Colon (tissue), 2 donors: ENCODE results near the gene SPG7.
"Not testable (repeated sequence)": the region's sequence is repeated elsewhere in the genome, so short reads cannot be mapped to it uniquely, and the experiment has no call there.

Experiments used
- FAIRE-seq: peaks from 2 replicates; lab custom pipeline; 2012; peaks lifted over from hg19 to GRCh38; lab: Jason Lieb, UNC
- donor health status: control.
- donor health status: control.

Gene SPG7

DNA sequence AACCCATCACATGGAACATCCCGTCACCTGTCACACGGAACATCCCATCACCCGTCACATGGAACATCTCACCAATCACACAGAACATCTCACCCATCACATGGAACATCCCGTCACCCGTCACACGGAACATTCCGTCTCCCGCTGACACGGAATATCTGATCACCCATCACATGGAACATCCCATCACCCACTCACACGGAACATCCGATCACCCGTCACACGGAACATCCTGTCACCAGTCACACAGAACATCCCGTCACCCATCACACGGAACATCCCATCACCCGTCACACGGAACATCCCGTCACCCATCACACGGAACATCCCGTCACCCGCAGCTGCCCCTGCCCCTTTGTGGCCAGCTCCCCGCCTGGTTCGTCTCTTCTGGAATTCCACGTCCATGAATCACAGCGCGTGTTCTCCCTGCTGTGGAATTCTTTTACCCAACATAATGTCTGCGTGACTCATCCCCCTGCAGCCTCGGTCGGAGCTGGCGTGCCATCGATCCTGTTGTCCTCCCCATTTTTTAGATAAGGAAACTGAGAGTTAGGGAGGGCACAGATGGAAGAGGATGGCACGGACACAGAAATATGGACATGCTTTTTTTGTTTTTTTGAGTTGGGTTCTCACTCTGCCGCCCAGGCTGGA is 73.0 kb downstream of the SPG7 start:
- no peak for FAIRE-seq

DNA sequence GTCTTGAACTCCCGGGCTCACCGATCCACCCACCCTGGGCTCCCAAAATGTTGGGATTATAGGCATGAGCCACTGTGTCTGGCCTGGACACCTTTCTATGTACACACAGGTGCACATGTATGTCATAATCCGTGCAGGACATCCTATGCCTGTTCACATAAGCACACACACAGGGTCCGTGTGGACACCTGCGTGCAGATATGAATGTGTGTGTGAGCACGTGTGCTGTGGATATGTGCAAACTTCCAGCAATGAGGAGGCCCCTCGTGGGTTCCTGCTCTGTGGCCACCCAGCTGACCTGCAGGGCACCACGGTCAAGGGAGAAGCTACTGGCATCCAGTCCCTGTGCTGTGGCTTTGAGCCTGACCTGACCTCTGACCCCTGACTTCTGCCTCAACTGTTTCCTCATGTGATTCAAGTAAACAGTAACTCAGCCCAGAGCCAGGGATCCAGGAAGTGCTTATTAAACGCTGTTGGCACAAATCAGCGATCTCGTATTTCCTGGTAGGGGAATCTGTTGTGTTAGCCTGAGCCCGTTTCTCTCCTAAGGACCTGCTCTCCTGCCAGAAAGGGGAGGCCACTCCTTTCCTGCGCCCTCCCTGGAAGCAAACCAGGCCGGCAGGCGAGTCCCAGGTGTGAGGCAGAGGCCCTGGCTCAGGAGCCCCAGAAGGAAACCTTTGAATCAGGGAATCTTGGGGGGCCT is 73.8 kb downstream of the SPG7 start:
- FAIRE-seq: no peak

DNA sequence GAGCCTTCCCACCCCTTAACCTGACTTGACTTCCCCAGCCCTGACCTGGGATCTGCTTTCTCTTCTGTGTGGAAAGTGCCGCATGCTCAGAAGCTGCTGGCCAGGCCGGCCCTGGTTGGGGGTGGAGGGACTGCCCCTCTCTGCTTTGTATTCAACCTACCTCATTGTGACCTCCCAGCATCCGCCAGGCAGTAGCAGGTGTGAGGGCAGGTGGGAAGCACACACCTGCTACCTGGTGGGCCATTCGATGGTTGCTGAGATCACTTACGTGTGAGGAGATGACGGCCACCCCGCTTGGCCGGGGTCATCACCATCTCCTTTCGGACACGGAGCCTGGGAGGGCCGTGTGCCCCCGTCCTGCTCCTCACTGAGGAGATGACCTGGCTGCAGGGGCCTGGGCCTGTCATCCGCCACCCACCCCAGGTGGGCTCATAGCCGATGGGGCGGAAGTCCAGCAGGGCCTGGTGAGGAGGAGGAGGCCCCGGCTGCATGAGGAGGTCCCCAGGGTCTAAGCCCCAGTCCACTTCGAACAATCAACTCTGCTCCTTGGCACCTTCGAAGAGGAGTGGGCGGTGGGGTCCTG is 74.5 kb downstream of the SPG7 start:
- FAIRE-seq: no peak

DNA sequence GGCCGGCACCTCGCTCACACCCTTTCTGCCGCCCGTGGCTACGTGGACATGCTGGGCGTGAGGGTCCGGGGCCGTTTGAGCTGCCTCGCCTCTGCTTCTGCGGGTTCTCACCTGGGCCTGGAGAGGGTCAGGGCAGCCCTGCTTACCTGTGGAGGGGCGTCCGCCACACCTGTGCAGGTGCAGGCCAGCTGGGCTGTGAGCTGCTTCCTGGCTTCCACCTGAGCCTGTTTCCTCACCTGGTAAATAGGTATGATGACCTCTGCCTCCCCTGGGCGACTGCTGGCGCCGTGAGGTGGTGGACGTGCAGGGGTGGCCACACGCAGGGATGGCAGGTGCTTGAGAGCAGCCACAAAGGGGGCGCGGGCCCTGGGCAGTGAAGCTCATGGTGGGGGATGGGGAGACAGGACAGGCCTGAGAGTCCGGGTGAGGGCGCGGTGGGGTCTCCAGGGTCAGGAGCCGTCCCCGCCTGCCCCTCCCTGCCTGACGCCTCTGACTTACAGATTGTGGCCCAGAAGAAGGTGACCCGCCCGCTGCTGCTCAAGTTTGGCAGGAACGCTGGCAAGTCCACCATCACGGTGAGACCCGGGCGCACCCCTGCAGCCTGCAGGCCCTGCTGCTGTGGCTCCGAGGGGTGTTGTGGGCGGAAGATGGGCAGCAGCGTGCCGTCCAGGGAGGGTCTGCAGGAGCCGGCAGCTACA is 75.1 kb downstream of the SPG7 start:
- no peak for FAIRE-seq

DNA sequence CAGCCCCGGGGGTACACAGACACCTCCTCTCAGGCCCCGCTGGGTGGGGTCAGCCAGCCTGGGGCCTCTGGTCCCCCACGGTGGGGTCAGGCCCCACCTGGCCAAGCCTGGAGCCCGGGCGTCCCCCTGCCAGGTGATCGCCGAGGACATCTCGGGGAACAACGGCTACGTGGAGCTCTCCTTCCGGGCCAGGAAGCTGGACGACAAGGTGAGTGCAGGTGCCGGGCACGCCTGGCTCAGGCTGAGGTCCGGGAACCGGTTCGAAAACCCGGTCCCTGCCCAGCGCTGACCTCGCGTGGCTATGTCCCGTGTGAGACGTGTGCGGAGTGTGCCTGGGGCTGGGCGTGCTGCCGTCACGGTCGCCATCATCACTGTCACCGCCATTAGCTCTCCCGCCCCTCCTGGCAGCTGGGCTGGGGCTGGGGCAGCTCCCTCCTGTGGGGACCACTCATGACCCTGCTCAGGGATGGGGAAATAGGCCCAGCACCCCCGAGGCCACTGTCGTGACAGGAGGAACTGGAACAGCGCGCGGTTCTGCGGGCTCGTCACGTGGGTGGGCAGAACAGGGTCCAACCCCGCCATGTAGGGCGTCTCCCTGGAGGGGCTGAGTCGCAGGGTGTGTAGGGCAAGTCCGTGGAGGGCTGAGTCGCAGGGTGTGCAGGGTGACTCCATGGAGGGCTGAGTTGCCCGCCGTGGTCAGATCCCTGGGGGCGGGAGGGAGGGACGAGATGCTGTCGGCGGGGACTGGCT is 75.9 kb downstream of the SPG7 start:
- FAIRE-seq: no peak

DNA sequence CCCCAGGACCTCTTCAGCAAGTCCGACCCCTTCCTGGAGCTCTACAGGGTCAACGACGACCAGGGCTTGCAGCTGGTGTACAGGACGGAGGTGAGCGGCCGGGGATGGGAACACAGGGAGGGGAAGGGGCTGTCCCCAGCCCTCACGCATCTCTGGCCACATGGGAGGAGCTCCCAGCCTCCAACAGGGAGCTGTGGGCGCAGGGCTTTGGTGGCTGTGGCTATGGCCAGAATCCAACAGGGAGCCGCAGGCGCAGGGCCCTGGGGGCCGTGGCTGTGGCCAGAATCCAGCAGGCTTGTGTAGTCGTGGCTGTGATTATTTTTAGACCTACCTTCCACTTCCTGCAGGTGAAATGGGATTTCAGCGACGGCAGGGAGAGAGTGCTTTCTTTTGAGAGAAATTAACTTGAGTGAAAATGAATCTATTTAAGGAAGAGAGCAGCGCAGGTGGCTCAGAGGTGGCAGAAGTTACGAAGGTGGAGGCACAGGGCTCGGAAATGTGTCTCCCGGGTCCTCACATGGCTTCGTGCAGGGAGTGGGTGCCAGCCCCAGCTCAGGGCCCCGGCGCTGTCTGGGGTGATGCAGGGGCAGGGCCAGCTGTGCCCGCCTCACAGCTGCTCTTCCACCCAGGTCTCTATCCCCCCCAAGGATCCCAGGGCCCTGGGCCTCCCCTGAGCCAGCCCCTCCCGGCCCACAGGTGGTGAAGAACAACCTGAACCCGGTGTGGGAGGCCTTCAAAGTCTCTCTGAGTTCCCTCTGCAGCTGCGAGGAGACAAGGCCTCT is 76.8 kb downstream of the SPG7 start:
- no peak for FAIRE-seq

DNA sequence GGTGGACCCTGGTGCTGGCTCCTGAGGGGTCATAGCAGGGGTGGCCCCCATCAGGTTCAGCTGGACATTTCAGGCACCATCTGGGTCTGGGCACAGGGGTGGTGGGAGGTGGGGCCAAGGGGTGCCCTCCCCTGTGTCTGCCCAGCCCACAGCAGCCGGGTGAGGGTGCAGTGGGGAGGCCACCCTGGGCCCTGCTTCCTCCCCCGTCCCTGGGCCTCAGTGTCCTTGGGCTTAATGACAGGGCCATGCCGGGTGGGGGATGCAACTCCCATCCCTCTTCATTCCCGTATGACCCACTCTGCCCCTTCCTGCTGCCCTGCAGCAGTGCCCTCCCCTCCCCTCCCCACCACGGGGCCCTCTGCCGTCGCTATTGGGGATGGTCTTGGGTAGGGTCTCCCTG is 78.0 kb downstream of the SPG7 start:
- FAIRE-seq: no peak

DNA sequence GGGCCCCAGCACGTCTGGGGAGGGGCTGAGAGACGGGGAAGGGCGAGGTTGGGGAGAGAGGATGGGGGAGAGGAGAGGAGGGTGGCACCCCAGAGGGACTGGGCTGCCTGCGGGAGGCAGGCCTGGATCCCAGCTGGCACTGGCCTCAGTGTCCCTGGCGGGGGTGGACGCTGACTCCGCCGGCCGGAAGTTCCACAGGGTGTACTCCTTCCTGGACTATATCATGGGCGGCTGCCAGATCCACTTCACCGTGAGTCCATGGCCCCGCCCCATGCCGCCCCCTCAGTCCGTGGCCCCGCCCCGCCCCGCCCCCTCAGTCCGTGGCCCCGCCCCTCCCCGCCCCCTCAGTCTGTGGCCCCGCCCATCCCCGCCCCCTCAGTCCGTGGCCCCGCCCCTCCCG is 78.7 kb downstream of the SPG7 start:
- no peak for FAIRE-seq

DNA sequence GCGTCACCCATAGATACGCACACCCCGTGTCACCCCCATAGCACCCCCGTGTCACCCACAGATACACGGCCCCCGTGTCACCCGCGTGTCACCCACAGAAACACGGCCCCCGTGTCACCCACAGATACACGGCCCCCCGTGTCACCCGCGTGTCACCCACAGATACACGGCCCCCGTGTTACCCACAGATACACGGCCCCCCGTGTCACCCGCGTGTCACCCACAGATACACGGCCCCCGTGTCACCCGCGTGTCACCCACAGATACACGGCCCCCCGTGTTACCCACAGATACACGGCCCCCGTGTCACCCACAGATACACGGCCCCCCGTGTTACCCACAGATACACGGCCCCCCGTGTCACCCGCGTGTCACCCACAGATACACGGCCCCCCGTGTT is 79.5 kb downstream of the SPG7 start:
- FAIRE-seq: not testable (repeated sequence)

DNA sequence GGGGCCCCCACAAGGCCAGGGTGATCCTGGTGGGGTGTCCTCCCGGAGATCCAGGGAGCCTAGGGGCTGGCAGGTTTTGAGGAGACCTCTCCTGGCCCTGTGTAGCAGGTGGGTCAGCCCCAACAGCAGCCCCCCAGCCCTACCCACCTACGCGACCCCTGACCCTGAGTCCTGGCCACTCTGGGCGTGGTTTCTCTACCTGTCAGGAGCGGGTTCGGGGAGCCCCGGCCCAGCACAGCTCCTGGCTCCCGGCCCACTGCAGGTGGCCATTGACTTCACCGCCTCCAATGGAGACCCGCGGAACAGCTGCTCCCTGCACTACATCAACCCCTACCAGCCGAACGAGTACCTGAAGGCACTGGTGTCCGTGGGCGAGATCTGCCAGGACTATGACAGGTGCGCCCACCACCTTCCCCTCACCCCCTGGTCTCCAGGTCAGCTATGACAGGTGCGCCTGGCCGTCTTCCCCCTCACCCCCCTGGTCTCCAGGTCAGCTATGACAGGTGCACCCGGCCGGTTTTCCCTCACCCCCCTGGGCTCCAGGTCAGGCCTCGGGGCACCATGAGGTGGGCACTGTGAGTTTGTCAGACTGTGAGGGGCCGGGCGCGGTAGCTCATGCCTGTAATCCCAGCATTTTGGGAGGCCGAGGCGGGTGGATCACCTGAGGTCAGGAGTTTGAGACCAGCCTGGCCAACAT is 80.4 kb downstream of the SPG7 start:
- no peak for FAIRE-seq

DNA sequence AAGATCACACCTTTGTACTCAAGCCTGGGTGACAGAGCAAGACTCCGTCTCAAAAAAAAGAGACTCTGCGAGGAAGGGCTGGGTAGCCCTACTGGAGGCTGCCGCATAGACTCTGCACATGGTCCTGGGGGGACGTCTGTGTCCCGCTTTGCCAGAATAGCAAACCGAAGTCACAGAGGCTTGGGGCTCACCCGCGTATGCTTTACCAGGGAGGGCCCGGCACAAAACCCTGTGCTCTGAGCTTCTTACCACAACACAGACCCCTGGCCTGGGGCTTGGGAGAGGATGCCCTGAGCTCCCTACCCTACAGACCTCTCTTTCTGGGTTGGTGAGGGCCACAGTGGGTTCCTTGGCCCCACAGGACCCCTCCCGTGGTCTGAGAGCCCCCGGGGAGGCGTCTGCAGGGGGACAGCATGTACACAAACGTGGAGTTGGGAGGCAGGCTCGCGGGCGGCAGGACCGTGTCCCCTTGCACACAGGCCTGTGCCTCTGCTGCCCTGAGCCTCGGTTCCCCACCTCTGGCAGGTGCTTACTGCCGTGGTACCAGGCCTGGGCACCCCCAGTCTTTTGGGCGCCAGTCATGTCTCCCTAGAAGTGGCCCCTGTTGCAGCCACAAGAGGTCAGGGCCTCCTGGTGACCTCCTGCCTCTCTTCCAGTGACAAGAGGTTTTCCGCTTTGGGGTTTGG is 81.2 kb downstream of the SPG7 start:
- FAIRE-seq: no peak

DNA sequence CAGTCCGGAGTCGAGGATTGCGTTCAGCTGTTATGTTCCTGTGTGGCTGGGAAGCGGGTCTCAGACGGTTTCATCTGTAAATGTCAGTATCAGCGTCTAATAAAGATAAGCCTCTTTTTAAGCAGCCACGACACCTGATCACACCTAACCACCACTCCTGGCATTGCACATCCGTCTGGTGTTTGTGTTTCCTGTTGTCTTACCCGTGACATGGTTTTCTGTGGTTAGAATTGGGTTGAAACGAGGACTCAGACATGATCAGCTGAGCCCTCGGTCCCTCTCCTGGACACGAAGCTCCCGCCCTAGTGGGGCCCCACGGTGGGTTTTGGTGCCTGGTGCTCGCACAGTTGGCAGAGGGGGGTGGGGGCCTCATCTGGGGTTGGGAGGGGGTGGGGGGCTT is 85.6 kb downstream of the SPG7 start:
- no peak for FAIRE-seq

DNA sequence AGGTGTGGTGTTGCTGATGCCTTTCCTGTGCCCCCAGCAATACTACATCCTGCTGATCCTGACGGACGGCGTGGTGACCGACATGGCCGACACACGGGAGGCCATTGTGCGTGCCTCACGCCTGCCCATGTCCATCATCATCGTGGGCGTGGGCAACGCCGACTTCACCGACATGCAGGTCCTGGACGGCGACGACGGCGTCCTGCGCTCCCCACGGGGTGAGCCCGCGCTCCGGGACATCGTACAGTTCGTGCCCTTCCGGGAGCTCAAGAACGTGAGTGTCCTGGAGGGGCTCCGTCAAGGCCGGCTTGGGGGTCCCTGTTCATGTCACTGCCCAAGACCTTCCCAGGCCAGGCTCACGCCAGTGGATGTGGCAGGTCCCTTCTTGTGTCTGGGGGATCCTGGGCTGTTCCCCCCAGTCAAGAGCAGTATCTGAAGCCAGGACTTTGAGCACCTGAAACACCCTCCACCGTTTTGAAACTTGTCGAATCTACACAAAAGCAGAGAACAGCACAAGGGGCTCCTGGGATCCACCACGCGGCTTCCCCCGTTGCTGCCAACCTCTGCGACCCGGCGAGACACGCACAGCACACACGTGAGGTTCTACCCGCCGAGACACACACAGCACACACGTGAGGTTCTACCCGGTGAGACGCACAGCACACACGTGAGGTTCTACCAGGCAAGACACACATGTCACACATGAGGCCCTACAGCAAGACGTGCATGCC is 87.3 kb downstream of the SPG7 start:
- no peak for FAIRE-seq

DNA sequence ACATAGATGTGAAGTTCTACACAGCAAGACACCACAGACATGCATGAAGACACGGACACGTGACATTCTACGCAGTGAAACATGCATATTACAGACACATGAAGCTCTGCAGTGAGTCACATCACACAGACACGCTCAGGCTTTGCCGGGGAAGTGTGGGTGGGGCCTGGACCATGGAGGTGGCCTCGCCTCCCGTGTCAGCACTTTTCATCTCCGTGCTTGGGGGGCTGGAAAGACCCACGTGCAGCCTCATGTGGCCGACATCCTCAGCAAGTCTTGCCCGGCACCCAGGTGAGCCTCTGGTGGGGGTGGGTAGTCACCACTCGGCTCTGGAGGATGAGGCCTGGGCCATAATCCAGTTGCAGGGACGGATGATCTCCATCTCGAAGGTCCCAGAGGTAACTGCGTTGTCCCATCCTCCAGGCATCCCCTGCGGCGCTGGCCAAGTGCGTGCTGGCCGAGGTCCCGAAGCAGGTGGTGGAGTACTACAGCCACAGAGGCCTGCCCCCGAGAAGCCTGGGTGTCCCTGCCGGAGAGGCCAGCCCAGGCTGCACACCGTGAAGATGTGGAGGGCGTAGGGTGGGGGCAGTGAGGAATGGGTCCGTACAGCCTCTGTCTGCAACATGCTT is 88.0 kb downstream of the SPG7 start:
- FAIRE-seq: no peak

DNA sequence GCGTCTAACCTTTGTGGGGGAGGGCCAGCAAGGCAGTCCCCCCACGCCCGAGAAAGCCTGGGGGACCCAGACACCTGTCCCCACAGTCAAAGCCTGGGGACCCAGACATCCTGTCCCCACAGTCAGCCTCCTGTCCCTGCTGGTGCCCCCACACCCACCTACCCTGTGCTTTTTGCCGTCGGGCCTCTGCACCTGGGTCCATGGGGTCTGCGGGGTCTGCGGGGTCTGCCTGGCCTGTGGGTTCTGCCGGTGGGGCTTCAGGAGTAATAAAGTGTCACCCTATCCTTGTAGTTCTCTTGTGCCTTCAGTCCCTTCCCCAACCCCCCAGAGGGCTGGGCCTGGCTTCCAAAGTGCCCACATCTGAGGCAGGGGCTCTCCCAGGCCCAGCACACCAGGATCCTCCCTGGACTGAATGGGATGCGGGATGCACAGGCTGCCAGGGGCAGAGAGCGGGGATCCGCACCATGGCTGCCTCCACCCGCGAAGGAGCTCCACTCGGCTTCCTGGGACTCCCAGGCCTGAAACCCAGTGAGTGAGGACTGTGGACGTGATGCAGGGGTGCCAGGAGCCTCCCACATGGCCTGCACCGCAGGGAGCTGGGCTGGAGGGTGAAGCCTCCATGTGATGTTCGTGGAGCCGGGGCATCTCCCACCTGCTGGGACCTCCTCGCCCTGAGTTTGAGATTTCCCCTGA is 88.9 kb downstream of the SPG7 start:
- no peak for FAIRE-seq

DNA sequence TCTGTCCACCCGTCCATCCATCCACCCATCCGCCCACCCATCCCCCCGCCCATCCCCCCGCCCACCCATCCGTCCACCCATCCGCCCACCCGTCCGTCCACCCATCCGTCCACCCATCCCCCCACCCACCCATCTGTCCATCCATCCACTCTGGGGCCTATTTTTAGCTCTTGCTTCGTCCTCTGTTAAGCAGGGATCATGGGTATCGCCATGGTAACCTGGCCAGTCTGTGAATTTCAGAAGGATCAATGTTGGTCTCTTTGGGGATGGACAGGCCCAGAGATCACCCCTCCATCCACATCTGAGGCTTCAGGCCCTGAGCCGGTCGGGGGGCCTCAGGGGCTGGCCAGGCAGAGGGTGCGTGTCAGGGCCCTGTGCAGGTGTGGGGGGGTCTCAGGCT is 90.0 kb downstream of the SPG7 start:
- no peak for FAIRE-seq

DNA sequence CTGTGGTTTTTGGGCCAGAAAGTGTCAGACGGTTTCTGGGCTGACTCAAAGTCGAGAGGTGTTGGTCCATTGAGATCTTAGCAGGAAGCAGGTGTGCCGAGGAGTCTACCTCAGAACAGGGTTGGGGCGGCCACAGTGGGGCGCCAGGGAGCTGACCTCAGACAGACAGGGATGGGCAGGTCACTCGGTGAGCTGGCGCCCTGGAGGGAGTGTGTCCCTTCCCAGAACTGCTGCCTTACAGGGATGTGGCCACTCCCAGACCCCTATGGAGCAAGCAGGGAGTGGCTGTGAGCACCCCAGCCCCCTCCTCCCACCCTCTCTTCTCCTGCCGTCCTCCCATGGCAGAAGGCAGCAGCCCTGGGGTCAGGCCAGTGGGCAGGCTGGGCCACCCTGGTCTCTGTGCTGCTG is 91.3 kb downstream of the SPG7 start:
- FAIRE-seq: no peak

DNA sequence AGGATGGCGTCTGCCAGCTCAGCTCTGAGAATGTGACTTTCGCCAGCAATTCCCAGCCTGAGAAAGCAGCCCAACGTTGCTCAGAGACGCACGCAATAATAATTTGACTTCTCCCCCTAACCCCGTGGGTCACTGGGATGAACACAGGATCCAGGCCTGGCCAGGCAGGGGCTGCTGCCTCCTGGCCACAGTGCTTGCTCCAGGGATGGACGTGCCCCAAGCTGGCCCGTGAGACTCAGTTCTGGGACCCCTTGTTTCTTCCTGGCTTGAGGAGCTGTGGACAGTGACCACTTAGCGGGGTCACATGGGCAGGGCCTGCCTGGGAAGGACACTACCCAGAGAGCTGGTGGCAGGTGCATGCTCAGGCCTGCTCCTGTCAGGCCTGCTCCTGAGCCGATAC is 91.7 kb downstream of the SPG7 start:
- FAIRE-seq: no peak

DNA sequence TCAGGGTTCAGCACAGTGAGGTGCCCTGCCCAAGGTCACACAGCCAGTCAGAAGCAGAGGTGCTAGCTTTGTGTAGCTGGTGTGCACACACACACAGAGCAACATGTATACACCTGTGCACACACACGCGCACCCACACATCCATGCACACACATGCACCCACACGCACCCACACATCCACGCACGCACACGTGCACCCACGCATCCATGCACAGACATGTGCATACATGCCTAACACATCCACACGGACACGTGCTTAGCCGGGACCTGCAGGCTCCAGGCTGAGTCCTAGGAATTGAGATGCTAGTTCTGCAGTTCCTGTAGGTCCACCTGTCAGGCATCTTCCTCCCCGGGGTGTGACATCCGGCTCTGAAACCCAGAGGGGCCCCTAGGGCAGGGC is 92.2 kb downstream of the SPG7 start:
- no peak for FAIRE-seq
